RKO (cell line): ENCODE measurements around the gene SLC43A3.
"Not testable (repeated sequence)": the region's sequence is repeated elsewhere in the genome, so short reads cannot be mapped to it uniquely, and the experiment has no call there.

ENCODE experiments used
- DNase-seq: peaks from one replicate; pipeline ENCODE4 v3.0.0-alpha.2; 2016; ENCODE audit warnings: low spot score

SLC43A3 gene

DNA sequence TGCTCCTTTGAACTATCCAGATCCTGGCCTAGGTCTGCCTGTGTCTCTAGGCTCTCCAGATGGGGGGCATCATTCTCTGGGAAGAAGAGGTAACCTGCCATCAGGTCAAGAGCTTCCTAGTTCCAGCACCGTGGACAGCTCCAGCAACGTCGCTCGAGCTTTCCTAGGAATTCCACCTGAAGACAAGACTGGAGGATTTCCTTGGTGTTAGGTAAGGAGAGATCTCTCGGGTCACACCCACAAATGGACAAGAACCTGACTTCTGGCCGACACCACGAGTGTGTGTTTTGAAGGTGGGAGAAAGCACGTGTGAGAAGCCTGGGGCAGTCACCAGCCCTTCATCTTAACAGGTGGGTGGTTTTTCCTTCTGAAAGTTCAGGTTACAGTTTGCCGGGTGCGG, 47.2 kb downstream of the SLC43A3 start:
- DNase-seq = peak; percentile 9

- no peak for DNase-seq
These were observed 48.7 kb downstream of the SLC43A3 start for GRCh38 chr11:57378186-57378585.

DNA sequence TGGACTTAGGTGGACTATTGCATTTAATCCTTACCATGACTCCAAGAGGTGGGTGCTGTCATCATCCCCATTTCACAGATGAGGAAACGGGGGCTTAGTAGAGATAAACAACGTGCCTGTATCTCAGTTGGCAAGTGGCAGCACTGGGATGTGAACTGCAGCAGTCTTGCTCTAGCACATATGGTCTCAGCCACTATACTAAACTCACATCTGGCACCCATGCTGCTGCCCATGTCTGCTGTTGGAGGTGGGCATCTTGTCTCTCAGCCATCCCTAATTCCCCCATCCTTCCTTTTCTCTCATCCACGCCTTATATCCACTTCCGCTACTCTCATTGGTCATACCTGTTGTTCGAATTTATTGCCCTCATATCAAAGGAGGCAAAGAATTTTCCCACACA, 49.8 kb downstream of the SLC43A3 start:
- DNase-seq = no peak

GRCh38 chr11:57376095-57377090, 50.5 kb downstream of the SLC43A3 start:
- no peak for DNase-seq

DNA sequence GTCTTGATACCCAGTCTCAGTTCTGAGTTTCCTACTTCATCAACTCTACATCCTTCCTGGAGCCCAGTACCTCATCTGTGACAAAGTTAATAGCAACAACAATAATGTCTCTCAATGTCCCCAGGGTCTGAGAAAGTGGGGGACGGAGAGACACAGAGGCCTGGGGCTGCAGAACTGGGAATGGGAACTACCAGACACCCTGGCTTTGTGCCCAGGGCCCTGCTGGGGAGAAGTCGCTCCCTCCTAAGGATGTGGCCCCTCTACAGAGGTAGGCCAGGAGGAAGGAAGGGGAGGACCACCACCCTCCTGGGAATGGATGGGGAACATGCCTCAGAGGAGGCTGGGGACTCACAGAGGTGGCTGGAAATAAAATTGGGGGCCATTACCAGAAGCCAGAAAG, 51.4 kb downstream of the SLC43A3 start:
- DNase-seq = no peak

DNA sequence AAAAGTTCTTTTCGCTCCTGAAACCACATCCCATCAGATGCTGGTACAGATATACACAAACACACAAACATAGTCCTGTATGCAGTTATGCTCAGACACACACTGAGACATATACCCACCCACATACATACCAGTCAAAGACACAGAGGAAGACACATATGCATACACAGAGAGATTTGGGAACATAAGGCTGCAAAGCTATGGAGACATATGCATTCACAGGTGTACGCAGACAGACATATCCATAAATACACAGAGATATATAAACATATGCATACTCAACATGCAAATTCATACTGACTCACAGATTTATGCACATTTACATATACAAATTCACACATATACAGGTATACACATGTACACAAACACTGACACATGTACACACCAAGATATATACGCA, 52.0 kb downstream of the SLC43A3 start:
- no peak for DNase-seq

- DNase-seq = no peak
These were observed 53.8 kb downstream of the SLC43A3 start for GRCh38 chr11:57373146-57373545.

DNA sequence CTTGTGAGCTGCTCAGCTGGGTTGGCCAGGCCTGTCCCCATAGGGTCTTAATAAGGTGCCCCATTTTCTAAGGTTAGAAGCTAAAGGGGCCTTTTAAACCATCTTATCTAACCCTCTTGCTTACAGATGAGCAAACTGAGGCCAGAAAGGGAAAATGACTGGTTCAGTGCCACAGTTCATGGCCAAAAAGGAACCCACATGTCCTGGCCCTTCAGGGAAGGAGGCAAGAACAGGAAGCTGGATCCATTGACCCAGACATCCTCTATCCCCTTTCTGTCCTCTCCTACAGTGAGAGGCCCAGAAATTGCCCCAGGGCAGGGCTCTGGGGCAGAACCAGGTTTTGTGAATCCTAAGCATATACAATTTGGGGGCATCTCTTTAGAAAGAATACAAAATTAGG, 56.0 kb downstream of the SLC43A3 start:
- no peak for DNase-seq

GRCh38 chr11:57370251-57370650, 56.7 kb downstream of the SLC43A3 start:
- DNase-seq = no peak

DNA sequence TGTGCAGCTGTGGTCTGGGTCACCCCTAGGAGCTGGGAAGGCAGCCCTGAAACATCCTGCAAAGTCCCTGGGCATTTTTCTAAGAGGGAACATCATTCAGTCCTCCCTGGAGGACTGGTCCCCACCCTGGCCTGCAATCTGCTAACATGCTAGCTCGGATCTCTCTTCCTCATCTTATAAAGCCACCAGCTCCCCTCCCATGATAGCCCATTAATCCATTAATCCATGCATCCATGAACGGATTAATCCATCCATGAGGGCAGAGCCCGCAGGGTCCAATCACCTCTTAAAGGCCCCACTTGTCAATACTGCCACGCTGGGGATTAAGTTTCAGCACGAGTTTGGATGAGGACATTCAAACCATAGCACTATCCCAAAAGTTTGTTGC, 58.1 kb downstream of the SLC43A3 start:
- DNase-seq = no peak

DNA sequence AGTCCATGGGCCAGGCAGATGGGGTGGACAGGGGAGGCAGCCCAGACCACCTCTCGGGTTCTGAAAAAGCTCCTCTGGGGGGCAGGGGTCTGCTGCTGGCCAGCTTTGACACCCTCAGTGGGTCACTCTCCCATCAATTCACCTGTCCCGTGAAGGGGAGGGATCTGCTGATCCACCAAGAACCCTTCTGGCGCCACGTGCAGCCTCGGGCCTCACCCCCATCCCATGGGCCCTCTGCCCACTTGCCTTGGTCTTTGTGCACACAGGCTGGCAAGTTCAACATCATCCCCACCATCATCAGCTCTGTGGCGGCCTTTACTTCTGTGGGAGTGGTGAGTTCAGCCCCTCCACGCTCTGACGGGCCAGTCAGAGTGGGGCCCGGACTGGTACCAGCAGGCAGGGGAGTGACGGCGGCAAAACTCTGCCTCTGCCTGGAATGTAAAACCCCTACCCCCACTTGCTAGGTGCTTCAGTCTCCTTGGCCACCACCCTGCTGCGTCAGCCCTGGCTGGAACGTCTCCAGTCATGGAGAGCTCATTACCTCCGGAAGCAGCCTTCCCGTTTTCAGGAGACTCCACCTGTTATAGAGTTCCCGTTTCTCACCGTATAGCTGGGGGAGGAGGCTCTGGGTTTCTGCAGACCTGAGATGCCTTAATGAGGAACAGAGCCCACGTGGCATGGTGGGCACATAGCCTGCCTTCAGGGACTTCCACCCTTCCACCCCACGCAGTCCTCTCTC, 58.6 kb downstream of the SLC43A3 start:
- DNase-seq = no peak

- DNase-seq = no peak
These were observed 61.9 kb downstream of the SLC43A3 start for GRCh38 chr11:57364851-57365660.

GRCh38 chr11:57363131-57364080, 63.5 kb downstream of the SLC43A3 start:
- DNase-seq = no peak

- DNase-seq = no peak
These were observed 65.0 kb downstream of the SLC43A3 start for GRCh38 chr11:57361926-57362325.

DNA sequence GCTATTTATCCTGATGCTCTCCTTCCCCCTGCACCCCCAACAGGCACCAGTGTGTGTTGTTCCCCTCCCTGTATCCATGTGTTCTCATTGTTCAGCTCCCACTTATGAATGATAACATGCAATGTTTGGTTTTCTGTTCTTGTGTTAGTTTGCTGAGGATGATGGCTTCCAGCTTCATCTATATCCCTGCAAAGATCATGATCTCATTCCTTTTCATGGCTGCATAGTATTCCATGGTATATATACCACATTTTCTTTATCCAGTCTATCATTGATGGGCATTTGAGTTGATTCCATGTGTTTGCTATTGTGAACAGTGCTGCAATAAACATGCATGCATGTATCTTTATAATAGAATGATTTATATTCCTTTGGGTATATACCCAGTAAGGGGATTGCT, 65.5 kb downstream of the SLC43A3 start:
- not testable (repeated sequence) for DNase-seq

- no peak for DNase-seq
These were observed 65.9 kb downstream of the SLC43A3 start for GRCh38 chr11:57360991-57361390.

- DNase-seq = no peak
These were observed 66.8 kb downstream of the SLC43A3 start for GRCh38 chr11:57359896-57360690.

GRCh38 chr11:57359396-57359795, 67.5 kb downstream of the SLC43A3 start:
- no peak for DNase-seq

DNA sequence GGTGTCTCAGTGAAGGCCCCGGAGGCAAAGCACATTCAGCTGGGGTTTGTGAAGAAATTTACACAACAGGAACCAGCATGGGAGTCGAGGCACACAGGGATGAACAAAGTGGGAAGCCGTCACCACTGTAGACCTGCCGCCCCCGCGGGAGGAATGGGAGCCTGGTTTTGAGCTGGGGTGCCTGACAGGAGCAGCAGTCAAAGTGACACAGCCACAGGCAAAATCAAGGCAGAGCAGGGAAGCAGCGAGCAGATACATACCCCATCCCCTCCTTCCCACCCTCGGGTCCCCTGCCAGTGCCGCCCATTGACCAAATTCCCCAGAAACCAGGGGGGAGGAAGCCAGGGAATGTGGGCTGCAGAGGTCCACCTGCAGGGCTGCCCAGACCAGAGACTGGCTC, 67.9 kb downstream of the SLC43A3 start:
- no peak for DNase-seq

GRCh38 chr11:57358543-57358961, 68.4 kb downstream of the SLC43A3 start:
- peak; percentile 34 for DNase-seq
